ENCODE measurements around the gene PAEP.

PAEP gene

DNA sequence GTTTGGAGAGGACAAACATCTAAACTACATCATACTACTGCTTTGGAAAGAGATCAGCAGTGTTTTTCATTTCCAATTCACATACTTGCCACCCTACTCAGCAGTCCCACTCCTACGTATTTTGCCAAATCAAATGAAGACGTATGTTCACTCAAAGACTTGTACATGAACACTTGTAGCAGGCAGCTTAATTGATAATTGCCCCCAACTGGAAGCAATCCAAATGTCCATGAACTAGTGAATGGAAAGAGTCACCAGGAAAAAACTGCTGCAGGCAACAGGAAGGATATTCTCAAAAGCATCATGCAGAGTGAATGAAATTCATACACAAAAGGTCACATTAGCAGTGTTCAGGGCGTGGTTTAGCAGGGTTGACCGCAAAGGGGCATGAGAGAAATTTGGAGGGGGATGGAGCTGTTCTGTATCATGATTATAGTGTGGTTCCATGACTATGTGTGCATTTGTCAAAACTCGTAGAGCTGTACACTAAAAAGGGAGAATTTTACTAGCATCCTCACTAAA, 38.8 kb downstream of the PAEP start:
- TF ChIP-seq CTCF (IDR thresholded peaks at IDR 0.05; ENCODE audit: control extremely low read depth, extremely low read depth, low read depth, missing control alignments) = no peak
- POLR2A ChIA-PET = no interaction called here
- DNase-seq (ENCODE audit: extremely low spot score) = no peak
- CTCF ChIA-PET = interaction anchor here (1.2 to 2.4 kb wide), 3 partner anchors 11 to 522 kb away, joined by 3 to 7 read pairs (median 3); no protein-coding TSS in a partner anchor

- DNase-seq (ENCODE audit: extremely low spot score) = no peak
- no peak for TF ChIP-seq CTCF (IDR thresholded peaks at IDR 0.05; ENCODE audit: control extremely low read depth, extremely low read depth, low read depth, missing control alignments)
- ChIA-PET CTCF (interaction anchor here (1.4 to 2.4 kb wide), 2 partner anchors 13 to 25 kb away, joined by 3 to 7 read pairs; no protein-coding TSS in a partner anchor), POLR2A (no interaction called here)
Observed at GRCh38 chr9:135601988-135602387, 40.4 kb downstream of the PAEP start.

GRCh38 chr9:135602789-135603481, 41.4 kb downstream of the PAEP start:
- DNase-seq (ENCODE audit: extremely low spot score) = peak; percentile 64
- TF ChIP-seq CTCF (IDR thresholded peaks at IDR 0.05; ENCODE audit: control extremely low read depth, extremely low read depth, low read depth, missing control alignments) = peak; percentile 66
- ChIA-PET POLR2A (no interaction called here), CTCF (interaction anchor here (0.6 to 2.4 kb wide), 8 partner anchors 8 to 680 kb away, joined by 3 to 7 read pairs (median 3); a partner anchor contains a TSS)

- ChIA-PET POLR2A (no interaction called here), CTCF (interaction anchor here (1.1 to 1.7 kb wide), 2 partner anchors 9 to 185 kb away, joined by 3 to 7 read pairs; no protein-coding TSS in a partner anchor)
- DNase-seq (ENCODE audit: extremely low spot score) = no peak
- no peak for TF ChIP-seq CTCF (IDR thresholded peaks at IDR 0.05; ENCODE audit: control extremely low read depth, extremely low read depth, low read depth, missing control alignments)
Observed at GRCh38 chr9:135604437-135605237, 43.1 kb downstream of the PAEP start.

GRCh38 chr9:135605238-135605781, 43.8 kb downstream of the PAEP start:
- DNase-seq (ENCODE audit: extremely low spot score) = no peak
- TF ChIP-seq CTCF (IDR thresholded peaks at IDR 0.05; ENCODE audit: control extremely low read depth, extremely low read depth, low read depth, missing control alignments) = no peak
- ChIA-PET POLR2A (no interaction called here), CTCF (no interaction called here)

DNA sequence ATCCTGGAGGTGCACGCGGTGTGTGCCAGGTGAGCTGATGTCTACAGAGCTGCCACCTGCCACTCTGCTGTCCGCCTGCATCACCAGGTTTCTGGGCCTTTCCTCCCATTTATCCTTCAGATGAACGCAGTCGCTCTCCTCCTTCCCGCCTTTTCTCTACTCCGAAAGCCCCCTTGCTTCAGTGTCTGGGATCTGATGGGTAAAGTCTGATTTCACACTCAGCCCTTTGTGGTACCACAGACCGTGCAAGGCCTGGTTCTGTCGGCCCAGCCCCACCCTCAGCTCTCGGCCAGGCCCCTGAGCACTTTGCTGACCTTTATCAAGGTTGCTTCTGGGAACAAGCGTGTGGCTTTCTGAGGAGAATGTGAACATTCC, 45.3 kb downstream of the PAEP start:
- POLR2A ChIA-PET = no interaction called here

More for the DNA sequence above, 45.3 kb downstream of the PAEP start:
- TF ChIP-seq CTCF (IDR thresholded peaks at IDR 0.05; ENCODE audit: control extremely low read depth, extremely low read depth, low read depth, missing control alignments) = no peak
- CTCF ChIA-PET = interaction anchor here (1.2 kb wide), 1 partner anchor 10 kb away, joined by 3 read pairs; no protein-coding TSS in a partner anchor
- no peak for DNase-seq (ENCODE audit: extremely low spot score)

Measured in GM10248 (cell line).